ENCODE measurements around the gene EPB42.
"Not testable (repeated sequence)": the region's sequence is repeated elsewhere in the genome, so short reads cannot be mapped to it uniquely, and the experiment has no call there.

Gene EPB42

GRCh38 chr15:43198992-43199391 is 21.8 kb downstream of the EPB42 start:
- H3K4me2 ChIP-seq (ENCODE audit: low read length) = no peak overlapping the region
- no peaks in the 10 kb centered on the region for H3K9me2 ChIP-seq (ENCODE audit: low read depth, low read length)
- no peak overlapping the region for H3K9ac ChIP-seq (ENCODE audit: low read length)
- H4K20me1 ChIP-seq (ENCODE audit: insufficient read depth, low read length) = no peaks in the 10 kb centered on the region
- no peaks in the 10 kb centered on the region for H3F3A ChIP-seq (ENCODE audit: insufficient read depth, low read length)
- TF ChIP-seq EZH2 (IDR thresholded peaks at IDR 0.05; ENCODE audit: borderline replicate concordance, low read length) (no peak), CTCF (IDR thresholded peaks at IDR 0.05; ENCODE audit: low read length) (no peak)
- no peaks in the 10 kb centered on the region for H3K4me1 ChIP-seq (ENCODE audit: insufficient read depth, low read length, severe bottlenecking)
- H3K4me3 ChIP-seq (ENCODE audit: low read depth, low read length, poor library complexity, severe bottlenecking) = no peak overlapping the region
- H3K36me3 ChIP-seq (ENCODE audit: insufficient read depth, low read length) = peaks cover 28% of the 10 kb centered on the region
- no peaks in the 10 kb centered on the region for H3K9me3 ChIP-seq (ENCODE audit: low read length)
- H3K79me2 ChIP-seq (ENCODE audit: insufficient read depth, low read length) = no peaks in the 10 kb centered on the region
- H3K27ac ChIP-seq (ENCODE audit: low read depth, low read length, poor library complexity, severe bottlenecking) = no peak overlapping the region
- H2AFZ ChIP-seq (ENCODE audit: low read length) = no peak overlapping the region
- H3K27me3 ChIP-seq (ENCODE audit: insufficient read depth, low read length) = no peaks in the 10 kb centered on the region; the same call in none of the 2 replicates

GRCh38 chr15:43198556-43198955 is 22.3 kb downstream of the EPB42 start:
- not testable (repeated sequence) for H3K9me2 ChIP-seq (ENCODE audit: low read depth, low read length); H3F3A ChIP-seq (ENCODE audit: insufficient read depth, low read length); H2AFZ ChIP-seq (ENCODE audit: low read length); H3K4me1 ChIP-seq (ENCODE audit: insufficient read depth, low read length, severe bottlenecking); H3K27ac ChIP-seq (ENCODE audit: low read depth, low read length, poor library complexity, severe bottlenecking); H3K4me3 ChIP-seq (ENCODE audit: low read depth, low read length, poor library complexity, severe bottlenecking); H3K27me3 ChIP-seq (ENCODE audit: insufficient read depth, low read length); H3K9ac ChIP-seq (ENCODE audit: low read length); H4K20me1 ChIP-seq (ENCODE audit: insufficient read depth, low read length); H3K4me2 ChIP-seq (ENCODE audit: low read length); H3K9me3 ChIP-seq (ENCODE audit: low read length); H3K79me2 ChIP-seq (ENCODE audit: insufficient read depth, low read length)
- peaks cover 30% of the 10 kb centered on the region for H3K36me3 ChIP-seq (ENCODE audit: insufficient read depth, low read length)

GRCh38 chr15:43197773-43198172 is 23.0 kb downstream of the EPB42 start:
- H3K27ac ChIP-seq (ENCODE audit: low read depth, low read length, poor library complexity, severe bottlenecking) = not testable (repeated sequence)

GRCh38 chr15:43196760-43197548 is 23.9 kb downstream of the EPB42 start:
- no peaks in the 10 kb centered on the region; the same call in 1 of the 2 replicates for H3K27me3 ChIP-seq (ENCODE audit: insufficient read depth, low read length)
- no peak overlapping the region for H3K9ac ChIP-seq (ENCODE audit: low read length)
- H3K4me1 ChIP-seq (ENCODE audit: insufficient read depth, low read length, severe bottlenecking) = no peaks in the 10 kb centered on the region
- H3K4me2 ChIP-seq (ENCODE audit: low read length) = no peak overlapping the region
- no peaks in the 10 kb centered on the region for H3K79me2 ChIP-seq (ENCODE audit: insufficient read depth, low read length)
- no peak overlapping the region for H3K27ac ChIP-seq (ENCODE audit: low read depth, low read length, poor library complexity, severe bottlenecking)
- no peak for TF ChIP-seq EZH2 (IDR thresholded peaks at IDR 0.05; ENCODE audit: borderline replicate concordance, low read length)
- TF ChIP-seq CTCF (IDR thresholded peaks at IDR 0.05; ENCODE audit: low read length) = no peak
- H3K36me3 ChIP-seq (ENCODE audit: insufficient read depth, low read length) = peaks cover 44% of the 10 kb centered on the region
- no peaks in the 10 kb centered on the region for H3K9me2 ChIP-seq (ENCODE audit: low read depth, low read length)
- H2AFZ ChIP-seq (ENCODE audit: low read length) = no peak overlapping the region
- no peaks in the 10 kb centered on the region for H3K9me3 ChIP-seq (ENCODE audit: low read length)
- no peak overlapping the region for H3K4me3 ChIP-seq (ENCODE audit: low read depth, low read length, poor library complexity, severe bottlenecking)
- H3F3A ChIP-seq (ENCODE audit: insufficient read depth, low read length) = no peaks in the 10 kb centered on the region
- no peaks in the 10 kb centered on the region for H4K20me1 ChIP-seq (ENCODE audit: insufficient read depth, low read length)

More at GRCh38 chr15:43197773-43198172, 23.0 kb downstream of the EPB42 start:
- not testable (repeated sequence) for H3K9me3 ChIP-seq (ENCODE audit: low read length); H3F3A ChIP-seq (ENCODE audit: insufficient read depth, low read length); H2AFZ ChIP-seq (ENCODE audit: low read length); H3K4me3 ChIP-seq (ENCODE audit: low read depth, low read length, poor library complexity, severe bottlenecking); H3K79me2 ChIP-seq (ENCODE audit: insufficient read depth, low read length); H3K4me1 ChIP-seq (ENCODE audit: insufficient read depth, low read length, severe bottlenecking); H3K9me2 ChIP-seq (ENCODE audit: low read depth, low read length); H3K4me2 ChIP-seq (ENCODE audit: low read length); H3K9ac ChIP-seq (ENCODE audit: low read length); H3K27me3 ChIP-seq (ENCODE audit: insufficient read depth, low read length); H4K20me1 ChIP-seq (ENCODE audit: insufficient read depth, low read length)
- H3K36me3 ChIP-seq (ENCODE audit: insufficient read depth, low read length) = peaks cover 36% of the 10 kb centered on the region
